HCT116 (cell line): ENCODE results near the gene LPCAT2. TPM values are rescaled to one million over a fixed set of nuclear protein-coding genes. Genes with fewer than 3 reads are reported as not detected.

Source experiments
- ATAC-seq: fragments of 200-7000 bp; cut with Tn5 transposase; 2 replicates; pipeline ENCODE4 v1.9.1; 2020; ENCODE audit warnings: mild to moderate bottlenecking, moderate library complexity
- BruUV-seq: library from RNA; stranded (reverse); fragments of 400-500 nt; replicated peaks from 2 replicates; lab custom pipeline; 2021; lab: Mats Ljungman, UMichigan
- CTCF ChIA-PET: fragments of 300-600 bp; sonication (Branson Sonifier 250); formaldehyde crosslinking; loops from one replicate; lab custom pipeline; 2021; ENCODE audit warnings: antibody characterized with exemption; lab: Charles Lee
- POLR2A ChIA-PET: fragments of 300-600, 350-600 bp; sonication (Branson Sonifier 250); formaldehyde crosslinking; loops from one replicate; lab custom pipeline; 2021; ENCODE audit warnings: antibody characterized with exemption; lab: Charles Lee
- RAD21 ChIA-PET, 2 experiments: fragments of 300-600 bp; sonication (Branson Sonifier 250); formaldehyde crosslinking; loops; one replicate each; lab custom pipeline; 2023; ENCODE audit warnings: low total read pairs in 2 of 2; ENCODE audit not compliant: uncharacterized antibody in 2 of 2, unreplicated experiment in 2 of 2, low non-redundant PET in 1 of 2; lab: Charles Lee
- DNase-seq: peaks from one replicate; pipeline ENCODE4 v3.0.0-alpha.2; 2010; ENCODE audit warnings: low read depth, low spot score
- H2AFZ ChIP-seq: fragments of 200-600 bp; shearing (Covaris generic), sonication (generic); 2 replicates; pipeline ENCODE4 v1.6.1; 2017; ENCODE audit warnings: low read depth, mixed run types, mixed read lengths, antibody characterized with exemption, low read length; ENCODE audit not compliant: poor library complexity, severe bottlenecking
- H3K27ac ChIP-seq: 2 replicates; pipeline ENCODE4 v1.5.1; 2012; ENCODE audit warnings: low read depth, low read length
- H3K27me3 ChIP-seq: fragments of 200-600 bp; sonication (generic); 2 replicates; pipeline ENCODE4 v1.6.1; 2016; ENCODE audit warnings: mixed run types, low read length, mixed read lengths; ENCODE audit not compliant: insufficient read depth
- H3K36me3 ChIP-seq, 2 experiments: fragments of 200-500 bp in 1 of 2; fragments of 200-600 bp in 1 of 2; sonication (Bioruptor generic) in 1 of 2; sonication (generic) in 1 of 2; 2 replicates each; pipeline versions ENCODE4 v1.5.1 to v1.6.1; 2014 to 2016; ENCODE audit warnings: low read length in 2 of 2, inconsistent platforms in 1 of 2, mixed read lengths in 1 of 2, mixed run types in 1 of 2; ENCODE audit not compliant: insufficient read depth in 2 of 2, control insufficient read depth in 1 of 2
- H3K4me1 ChIP-seq, 2 experiments: fragments of 200-600 bp in 1 of 2; sonication (generic) in 1 of 2; 2 replicates each; pipeline versions ENCODE4 v1.5.1 to v1.6.1; 2012 to 2017; ENCODE audit warnings: low read length in 2 of 2, inconsistent platforms in 1 of 2, mild to moderate bottlenecking in 1 of 2, mixed read lengths in 1 of 2, mixed run types in 1 of 2, moderate library complexity in 1 of 2; ENCODE audit not compliant: insufficient read depth in 2 of 2, control insufficient read depth in 1 of 2
- H3K4me2 ChIP-seq: fragments of 200-600 bp; sonication (generic); 2 replicates; pipeline ENCODE4 v1.6.1; 2017; ENCODE audit warnings: mixed run types, low read length, mixed read lengths
- H3K4me3 ChIP-seq, 2 experiments: fragments of 200-600 bp in 1 of 2; sonication (generic) in 1 of 2; replicated peaks in 1 of 2; 2 replicates each; pipeline ENCODE4 v1.5.1; 2011 to 2016; ENCODE audit warnings: low read length in 2 of 2, control low read depth in 1 of 2, low read depth in 1 of 2, mild to moderate bottlenecking in 1 of 2, mixed read lengths in 1 of 2, mixed run types in 1 of 2
- H3K79me2 ChIP-seq: fragments of 200-600 bp; sonication (generic); 2 replicates; pipeline ENCODE4 v1.6.1; 2017; ENCODE audit warnings: mild to moderate bottlenecking, mixed run types, low read length, moderate library complexity, mixed read lengths; ENCODE audit not compliant: insufficient read depth
- H3K9ac ChIP-seq: fragments of 200-600 bp; sonication (generic); 2 replicates; pipeline ENCODE4 v1.6.1; 2016; ENCODE audit warnings: low read length, mixed read lengths
- H3K9me2 ChIP-seq: fragments of 200-600 bp; sonication (generic), shearing (Covaris generic); 2 replicates; pipeline ENCODE4 v1.6.1; 2017; ENCODE audit warnings: mixed run types, mild to moderate bottlenecking, moderate library complexity; ENCODE audit not compliant: insufficient read depth
- H3K9me3 ChIP-seq, 2 experiments: fragments of 200-500 bp in 1 of 2; fragments of 200-600 bp in 1 of 2; sonication (Bioruptor generic) in 1 of 2; sonication (generic) in 1 of 2; 2 replicates each; pipeline ENCODE4 v1.6.1; 2014 to 2017; ENCODE audit warnings: low read length in 2 of 2, mixed read lengths in 2 of 2, inconsistent platforms in 1 of 2, low read depth in 1 of 2, mild to moderate bottlenecking in 1 of 2, mixed run types in 1 of 2, moderate library complexity in 1 of 2; ENCODE audit not compliant: control insufficient read depth in 1 of 2, insufficient read depth in 1 of 2
- H4K20me1 ChIP-seq: fragments of 200-600 bp; sonication (generic), shearing (Covaris generic); 2 replicates; pipeline ENCODE4 v1.6.1; 2017; ENCODE audit warnings: mixed run types, mild to moderate bottlenecking, moderate library complexity; ENCODE audit not compliant: insufficient read depth
- CBX3 ChIP-seq: IDR thresholded peaks from 2 replicates; pipeline ENCODE4 v1.6.1; 2012; ENCODE audit warnings: low read depth
- CEBPB ChIP-seq: IDR thresholded peaks from 2 replicates; pipeline ENCODE4 v1.6.1; 2012; ENCODE audit warnings: low read depth
- EGR1 ChIP-seq: IDR thresholded peaks from 2 replicates; pipeline ENCODE4 v1.6.1; 2012; ENCODE audit warnings: low read depth
- JUND ChIP-seq: IDR thresholded peaks from 2 replicates; pipeline ENCODE4 v1.6.1; 2012
- RAD21 ChIP-seq: IDR thresholded peaks from 2 replicates; pipeline ENCODE4 v1.6.1; 2012; ENCODE audit warnings: low read depth, mild to moderate bottlenecking
- SP1 ChIP-seq: IDR thresholded peaks from 2 replicates; pipeline ENCODE4 v1.6.1; 2012; ENCODE audit warnings: low read depth
- SRF ChIP-seq: IDR thresholded peaks from 2 replicates; pipeline ENCODE4 v1.6.1; 2012; ENCODE audit warnings: low read depth
- intact Hi-C: fragments of 100-400 bp; cut with micrococcal nuclease; formaldehyde crosslinking; loops from 2 replicates; pipeline ENCODE4 v1.10.0; 2022
- total RNA-seq: library from RNA; stranded (reverse); gene quantifications from one replicate; pipeline ENCODE4 v1.2.1, GENCODE V29; 2021; ENCODE audit not compliant: unreplicated experiment
- TF ChIP-seq, protein P1 (sequence below), 3 experiments: fragments of 200-600 bp in 1 of 3; sonication (generic) in 1 of 3; IDR thresholded peaks in 2 of 3; conservative IDR thresholded peaks in 1 of 3; 2 replicates each; pipeline ENCODE4 v1.5.1; 2012 to 2017; ENCODE audit warnings: low read depth in 2 of 3, low read length in 2 of 3, antibody characterized with exemption in 1 of 3, borderline replicate concordance in 1 of 3, control low read depth in 1 of 3, mild to moderate bottlenecking in 1 of 3, mixed read lengths in 1 of 3, mixed run types in 1 of 3, moderate library complexity in 1 of 3; ENCODE audit not compliant: insufficient read depth in 1 of 3
- TF ChIP-seq, protein P2 (sequence below): IDR thresholded peaks from 2 replicates; pipeline ENCODE4 v1.6.1; 2012
- TF ChIP-seq, protein P3 (sequence below): IDR thresholded peaks from 2 replicates; pipeline ENCODE4 v1.6.1; 2012; ENCODE audit warnings: low read depth
- TF ChIP-seq, protein P4 (sequence below): IDR thresholded peaks from 2 replicates; pipeline ENCODE4 v1.6.1; 2012

Gene LPCAT2
- total RNA-seq, 1 experiment from 2014 or later, result 13.1 TPM

DNA sequence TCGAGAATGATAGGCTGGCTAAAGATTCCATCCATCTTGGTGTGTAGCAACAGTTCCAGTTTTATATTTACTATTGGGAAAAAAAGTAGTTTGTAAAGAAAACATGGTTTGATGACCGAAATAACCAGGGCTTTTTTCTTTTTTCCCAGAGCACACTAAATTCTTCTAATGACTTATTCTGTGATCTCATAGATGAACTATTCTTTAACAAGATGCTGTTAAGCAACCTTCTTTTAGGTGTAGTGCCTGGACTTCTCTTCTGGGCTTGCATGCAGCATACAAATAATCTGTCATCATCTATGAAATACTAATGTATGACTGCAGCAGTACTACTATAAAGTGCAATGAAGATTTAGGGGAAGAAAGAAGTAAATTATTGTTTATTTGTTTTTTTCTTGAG is 46.6 kb downstream of the LPCAT2 start:
- Histone ChIP-seq H3K4me1 (no peaks in the 10 kb centered on the region), H3K4me3 (no peak overlapping the region), H3K27ac (no peak overlapping the region), H4K20me1 (no peaks in the 10 kb centered on the region)
- no TSS peak for BruUV-seq
- TF ChIP-seq, protein P1, sequence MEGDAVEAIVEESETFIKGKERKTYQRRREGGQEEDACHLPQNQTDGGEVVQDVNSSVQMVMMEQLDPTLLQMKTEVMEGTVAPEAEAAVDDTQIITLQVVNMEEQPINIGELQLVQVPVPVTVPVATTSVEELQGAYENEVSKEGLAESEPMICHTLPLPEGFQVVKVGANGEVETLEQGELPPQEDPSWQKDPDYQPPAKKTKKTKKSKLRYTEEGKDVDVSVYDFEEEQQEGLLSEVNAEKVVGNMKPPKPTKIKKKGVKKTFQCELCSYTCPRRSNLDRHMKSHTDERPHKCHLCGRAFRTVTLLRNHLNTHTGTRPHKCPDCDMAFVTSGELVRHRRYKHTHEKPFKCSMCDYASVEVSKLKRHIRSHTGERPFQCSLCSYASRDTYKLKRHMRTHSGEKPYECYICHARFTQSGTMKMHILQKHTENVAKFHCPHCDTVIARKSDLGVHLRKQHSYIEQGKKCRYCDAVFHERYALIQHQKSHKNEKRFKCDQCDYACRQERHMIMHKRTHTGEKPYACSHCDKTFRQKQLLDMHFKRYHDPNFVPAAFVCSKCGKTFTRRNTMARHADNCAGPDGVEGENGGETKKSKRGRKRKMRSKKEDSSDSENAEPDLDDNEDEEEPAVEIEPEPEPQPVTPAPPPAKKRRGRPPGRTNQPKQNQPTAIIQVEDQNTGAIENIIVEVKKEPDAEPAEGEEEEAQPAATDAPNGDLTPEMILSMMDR (IDR thresholded peaks at IDR 0.05 in 2 of 3, conservative IDR thresholded peaks at IDR 0.05 in 1 of 3; ENCODE audit: borderline replicate concordance in 1 of 3, insufficient read depth in 1 of 3, low read depth in 2 of 3, low read length in 2 of 3), result no peak
- TF ChIP-seq, protein P2, sequence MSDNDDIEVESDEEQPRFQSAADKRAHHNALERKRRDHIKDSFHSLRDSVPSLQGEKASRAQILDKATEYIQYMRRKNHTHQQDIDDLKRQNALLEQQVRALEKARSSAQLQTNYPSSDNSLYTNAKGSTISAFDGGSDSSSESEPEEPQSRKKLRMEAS, result no peak
- TF ChIP-seq, protein P3, sequence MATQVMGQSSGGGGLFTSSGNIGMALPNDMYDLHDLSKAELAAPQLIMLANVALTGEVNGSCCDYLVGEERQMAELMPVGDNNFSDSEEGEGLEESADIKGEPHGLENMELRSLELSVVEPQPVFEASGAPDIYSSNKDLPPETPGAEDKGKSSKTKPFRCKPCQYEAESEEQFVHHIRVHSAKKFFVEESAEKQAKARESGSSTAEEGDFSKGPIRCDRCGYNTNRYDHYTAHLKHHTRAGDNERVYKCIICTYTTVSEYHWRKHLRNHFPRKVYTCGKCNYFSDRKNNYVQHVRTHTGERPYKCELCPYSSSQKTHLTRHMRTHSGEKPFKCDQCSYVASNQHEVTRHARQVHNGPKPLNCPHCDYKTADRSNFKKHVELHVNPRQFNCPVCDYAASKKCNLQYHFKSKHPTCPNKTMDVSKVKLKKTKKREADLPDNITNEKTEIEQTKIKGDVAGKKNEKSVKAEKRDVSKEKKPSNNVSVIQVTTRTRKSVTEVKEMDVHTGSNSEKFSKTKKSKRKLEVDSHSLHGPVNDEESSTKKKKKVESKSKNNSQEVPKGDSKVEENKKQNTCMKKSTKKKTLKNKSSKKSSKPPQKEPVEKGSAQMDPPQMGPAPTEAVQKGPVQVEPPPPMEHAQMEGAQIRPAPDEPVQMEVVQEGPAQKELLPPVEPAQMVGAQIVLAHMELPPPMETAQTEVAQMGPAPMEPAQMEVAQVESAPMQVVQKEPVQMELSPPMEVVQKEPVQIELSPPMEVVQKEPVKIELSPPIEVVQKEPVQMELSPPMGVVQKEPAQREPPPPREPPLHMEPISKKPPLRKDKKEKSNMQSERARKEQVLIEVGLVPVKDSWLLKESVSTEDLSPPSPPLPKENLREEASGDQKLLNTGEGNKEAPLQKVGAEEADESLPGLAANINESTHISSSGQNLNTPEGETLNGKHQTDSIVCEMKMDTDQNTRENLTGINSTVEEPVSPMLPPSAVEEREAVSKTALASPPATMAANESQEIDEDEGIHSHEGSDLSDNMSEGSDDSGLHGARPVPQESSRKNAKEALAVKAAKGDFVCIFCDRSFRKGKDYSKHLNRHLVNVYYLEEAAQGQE, result no peak
- TF ChIP-seq RAD21 (no peak), SRF (no peak), EGR1 (no peak), SP1 (no peak), CBX3 (no peak), JUND (no peak), CEBPB (no peak)
- TF ChIP-seq, protein P4, sequence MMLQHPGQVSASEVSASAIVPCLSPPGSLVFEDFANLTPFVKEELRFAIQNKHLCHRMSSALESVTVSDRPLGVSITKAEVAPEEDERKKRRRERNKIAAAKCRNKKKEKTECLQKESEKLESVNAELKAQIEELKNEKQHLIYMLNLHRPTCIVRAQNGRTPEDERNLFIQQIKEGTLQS, result no peak
- TF ChIP-seq, all 23 proteins: peak for 0
- no peaks in the 10 kb centered on the region for H3K27me3 ChIP-seq
- intact Hi-C loops, result no loop called here
- ChIA-PET CTCF (no interaction called here), POLR2A (no interaction called here), RAD21 (no interaction called here)
- H3K9me3 ChIP-seq, result no peaks in the 10 kb centered on the region
- no peak overlapping the region for H3K4me2 ChIP-seq
- no peak for DNase-seq
- H3K9me2 ChIP-seq, result no peaks in the 10 kb centered on the region
- H3K9ac ChIP-seq, result no peak overlapping the region
- no peak overlapping the region for H2AFZ ChIP-seq
- H3K36me3 ChIP-seq, result no peaks in the 10 kb centered on the region
- no peaks in the 10 kb centered on the region for H3K79me2 ChIP-seq
- ATAC-seq, result no peak
